Cortex of kidney (tissue), 1 donor: Measurements from ENCODE around the gene GHSR.

Experiments used
- DNase-seq: peaks from one replicate; lab custom pipeline; 2025; lab: John Stamatoyannopoulos, UW

GHSR gene

DNA sequence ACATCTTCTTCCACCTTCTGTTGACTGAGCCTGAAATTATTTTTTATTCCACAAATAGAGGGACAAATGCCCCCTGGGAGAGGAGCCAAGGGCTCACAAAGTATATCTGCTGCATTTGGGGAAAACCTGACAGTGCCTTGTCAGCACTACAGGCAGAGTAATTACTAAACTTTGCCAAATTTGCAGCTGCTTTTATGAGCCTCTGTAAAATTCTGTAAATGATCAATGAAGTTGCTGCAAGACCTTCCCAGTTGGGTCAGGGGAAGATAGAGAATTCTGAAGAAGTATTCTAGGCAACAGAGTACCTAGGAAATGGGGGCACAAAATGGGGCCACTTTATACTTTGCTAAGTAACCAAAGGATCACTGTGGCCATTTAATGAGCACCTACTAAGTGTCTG, 10.5 kb downstream of the GHSR start:
- DNase-seq, result no peak

DNA sequence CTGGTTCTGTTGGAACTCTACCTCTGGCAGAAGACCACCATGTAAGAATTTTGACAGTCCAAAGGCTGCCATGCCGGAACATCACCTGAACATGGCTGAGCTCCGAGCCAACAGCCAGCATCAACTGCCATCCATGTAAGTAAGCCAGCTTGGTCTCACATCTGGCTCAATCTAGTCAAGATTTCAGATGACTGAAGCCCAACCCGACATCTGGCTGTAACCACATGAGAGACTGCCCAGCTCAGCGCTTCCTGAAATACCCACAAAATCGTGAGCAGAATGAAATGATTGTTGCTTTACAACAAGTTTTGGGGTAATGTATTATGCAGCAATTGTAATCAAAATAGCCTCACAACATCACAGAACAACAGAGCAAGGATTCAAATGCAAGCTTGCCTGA, 32.9 kb downstream of the GHSR start:
- no peak for DNase-seq

DNA sequence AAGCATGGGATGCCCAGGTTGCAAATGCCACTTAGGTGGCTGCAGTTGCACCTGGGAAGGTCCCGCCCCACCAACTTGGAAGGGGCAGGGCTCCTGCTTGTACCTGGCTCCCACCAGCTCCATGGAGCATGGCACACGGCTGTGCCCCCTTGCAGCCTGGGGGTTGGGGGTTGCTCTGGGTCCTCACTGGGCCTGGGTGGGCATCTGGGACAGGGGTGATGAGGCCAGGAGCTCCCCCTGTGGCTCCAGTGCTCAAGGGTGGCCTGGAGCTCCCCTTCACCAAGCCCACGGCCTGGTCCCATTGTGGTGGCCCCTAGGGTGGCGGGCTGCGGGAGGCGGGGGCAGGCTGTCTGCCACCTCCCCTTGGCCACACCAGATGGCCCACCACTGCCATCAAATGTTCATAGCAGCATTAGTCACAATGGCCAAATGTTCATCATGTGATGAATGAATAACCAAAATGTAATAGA, 36.7 kb downstream of the GHSR start:
- DNase-seq, result no peak

- no peak for DNase-seq
These were observed 37.4 kb downstream of the GHSR start for GRCh38 chr3:172410702-172411477.

DNA sequence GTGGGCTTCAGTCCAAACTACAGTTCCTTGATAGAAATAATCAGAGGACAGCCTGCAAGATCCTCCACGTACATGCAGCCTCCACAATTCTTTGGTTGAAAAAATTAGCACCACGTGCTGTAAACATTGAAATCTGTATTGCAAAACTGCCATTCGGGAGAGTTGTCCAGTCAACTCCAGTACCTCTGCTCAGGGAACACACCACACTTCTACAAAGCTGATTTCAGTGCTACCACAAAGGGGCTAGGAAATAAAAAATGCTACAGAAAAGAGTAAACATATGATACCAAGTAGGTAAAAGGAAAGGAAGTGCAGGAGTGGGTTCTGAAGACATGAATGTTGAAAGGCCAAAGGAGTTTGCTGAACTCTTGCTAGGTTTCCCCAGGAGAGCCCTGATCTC, 40.4 kb downstream of the GHSR start:
- no peak for DNase-seq

DNA sequence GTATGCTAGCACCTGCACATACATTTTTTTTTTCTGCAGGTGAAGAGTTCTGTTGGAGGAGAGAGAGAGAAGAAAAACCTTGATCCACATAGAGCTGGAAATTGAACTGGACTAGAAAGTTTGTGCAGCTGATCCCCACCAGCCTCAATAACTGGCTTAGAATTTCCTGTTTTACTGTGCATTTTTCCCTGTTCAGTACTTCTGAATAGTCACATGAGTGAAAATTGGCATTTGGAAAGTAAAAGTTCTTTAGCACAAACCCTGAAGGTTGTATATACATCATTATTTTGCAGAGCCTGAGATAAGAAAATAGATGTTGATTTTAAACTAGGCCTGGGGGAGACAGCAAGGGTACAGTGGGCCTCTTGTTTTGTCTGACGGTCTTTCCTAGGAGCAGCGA, 42.3 kb downstream of the GHSR start:
- no peak for DNase-seq

GRCh38 chr3:172404237-172404962, 43.9 kb downstream of the GHSR start:
- no peak for DNase-seq

- DNase-seq, result no peak
These were observed 45.2 kb downstream of the GHSR start for GRCh38 chr3:172402892-172403643.

GRCh38 chr3:172402090-172402489, 46.2 kb downstream of the GHSR start:
- DNase-seq, result no peak

DNA sequence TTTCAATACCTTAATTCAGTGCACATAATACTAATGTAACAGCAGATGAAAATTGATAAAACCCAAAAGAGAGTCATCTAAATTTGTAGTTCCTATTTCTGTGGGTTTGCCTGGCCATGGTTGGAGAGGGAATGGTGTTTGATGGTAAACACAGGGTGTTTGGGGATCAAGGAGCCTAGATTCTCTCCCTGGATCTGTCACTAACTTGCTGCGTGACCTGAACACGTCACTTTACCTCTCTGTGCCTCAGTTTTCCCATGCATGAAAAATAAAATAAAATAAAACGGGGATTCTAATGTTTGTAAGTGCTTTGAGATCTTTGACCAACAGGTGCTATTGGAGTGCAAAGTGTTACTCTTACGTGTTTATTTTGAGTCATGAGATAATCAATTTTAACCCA, 49.8 kb downstream of the GHSR start:
- DNase-seq, result no peak

DNA sequence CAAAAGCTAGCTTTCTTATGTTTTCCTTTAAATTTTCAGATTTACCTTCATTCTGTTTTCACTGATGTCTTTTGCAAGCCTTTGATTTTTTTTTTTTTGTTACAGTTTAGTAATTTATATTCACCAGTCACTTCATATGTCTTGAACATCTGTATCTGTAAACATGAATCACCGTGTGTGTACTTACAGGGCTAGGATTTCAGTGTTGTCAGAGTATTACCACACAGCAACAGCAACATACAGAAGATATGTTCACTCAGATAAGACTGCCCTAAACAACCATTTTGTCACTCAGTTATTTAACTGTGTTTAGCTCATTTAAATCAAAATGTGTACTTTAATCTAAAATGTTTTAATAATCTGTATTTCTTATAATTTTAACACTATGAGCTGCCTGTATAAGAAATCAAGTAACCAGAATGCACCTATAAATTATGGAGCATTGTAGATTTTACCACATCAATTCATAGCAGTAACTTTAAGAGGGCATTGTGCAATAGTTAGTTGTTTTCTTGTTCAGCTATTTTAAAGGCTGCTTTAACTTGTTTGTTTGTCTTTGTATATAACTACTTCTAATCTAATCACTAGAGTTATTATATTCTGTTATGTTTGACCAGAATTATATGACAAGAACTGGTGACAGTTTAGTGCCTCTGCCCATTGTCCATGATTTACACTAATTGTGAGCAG, 50.4 kb downstream of the GHSR start:
- DNase-seq, result no peak

- DNase-seq, result no peak
These were observed 51.9 kb downstream of the GHSR start for GRCh38 chr3:172396400-172396799.

GRCh38 chr3:172394692-172395091, 53.6 kb downstream of the GHSR start:
- no peak for DNase-seq
